ENCODE measurements around the gene KCNT2.
A peak's percentile ranks its signal among the peaks of the same experiment; 100 is the strongest.

KCNT2 gene

DNA sequence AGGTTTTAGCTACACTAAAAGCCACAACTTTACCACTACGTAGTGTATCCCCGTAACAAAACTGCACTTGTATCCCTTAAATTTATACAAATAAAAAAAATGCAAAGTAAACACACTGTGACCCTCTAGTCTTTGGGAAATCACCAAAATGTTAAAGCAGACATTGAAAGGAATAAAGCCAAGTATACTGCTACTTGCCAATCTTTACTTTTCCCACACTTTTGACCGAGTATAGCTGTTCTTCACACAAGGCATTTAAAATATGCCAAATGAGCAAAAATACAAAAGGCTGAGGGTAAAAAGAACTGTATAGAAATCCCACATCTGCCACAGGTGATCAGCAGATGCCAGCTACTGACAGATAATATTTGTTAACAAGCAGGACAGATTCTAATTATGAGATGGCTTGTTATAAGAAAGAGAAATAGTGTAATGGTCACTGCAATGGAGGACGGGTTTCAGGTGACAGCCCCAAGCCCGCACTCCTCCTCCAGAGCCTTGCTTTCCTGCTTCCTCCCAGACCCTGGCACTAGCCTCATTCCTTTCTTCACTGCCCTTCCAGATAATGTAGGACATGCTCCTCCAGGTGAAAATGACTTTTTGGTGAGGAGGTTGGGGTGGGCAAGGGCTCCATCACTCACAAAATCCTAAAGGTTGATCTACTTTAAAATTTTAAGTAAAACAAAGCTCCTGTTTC, 18.1 kb downstream of the KCNT2 start:
- Histone ChIP-seq H4K5ac (ENCODE audit: low read length) (no peak overlapping the region), H3K9ac (ENCODE audit: low read length) (no peak overlapping the region), H3K23ac (ENCODE audit: low read length) (no peak overlapping the region), H3K79me1 (ENCODE audit: low read length) (no peaks in the 10 kb centered on the region), H3K79me2 (ENCODE audit: control insufficient read depth, insufficient read depth, low read length) (no peaks in the 10 kb centered on the region), H3K4me1 (ENCODE audit: control insufficient read depth, low read depth, low read length) (no peaks in the 10 kb centered on the region), H3K27ac (ENCODE audit: low read depth, low read length) (no peak overlapping the region), H3K27me3 (ENCODE audit: insufficient read depth, low read length, poor library complexity) (no peaks in the 10 kb centered on the region), H3K4me3 (ENCODE audit: low read length) (no peak overlapping the region), H3K4me2 (ENCODE audit: low read length) (no peak overlapping the region), H3K4ac (ENCODE audit: low read depth, low read length) (no peak overlapping the region), H3K36me3 (ENCODE audit: control insufficient read depth, insufficient read depth, low read length) (no peaks in the 10 kb centered on the region), H3K18ac (ENCODE audit: low read length) (no peak overlapping the region), H2BK15ac (replicated peaks; ENCODE audit: low read depth) (no peak overlapping the region), H4K8ac (ENCODE audit: low read depth, low read length) (peak overlapping the region; percentile 13), H2BK5ac (ENCODE audit: low read length) (no peak overlapping the region), H3K56ac (ENCODE audit: low read length) (no peak overlapping the region), H2AK5ac (ENCODE audit: low read length) (no peak overlapping the region), H2BK120ac (ENCODE audit: low read depth, low read length) (no peak overlapping the region)
- no peak for DNase-seq
- no CpG with 5 or more reads among the region's 5 CpGs for WGBS (ENCODE audit: extremely low coverage, insufficient coverage, low lambda C conversion rate)

DNA sequence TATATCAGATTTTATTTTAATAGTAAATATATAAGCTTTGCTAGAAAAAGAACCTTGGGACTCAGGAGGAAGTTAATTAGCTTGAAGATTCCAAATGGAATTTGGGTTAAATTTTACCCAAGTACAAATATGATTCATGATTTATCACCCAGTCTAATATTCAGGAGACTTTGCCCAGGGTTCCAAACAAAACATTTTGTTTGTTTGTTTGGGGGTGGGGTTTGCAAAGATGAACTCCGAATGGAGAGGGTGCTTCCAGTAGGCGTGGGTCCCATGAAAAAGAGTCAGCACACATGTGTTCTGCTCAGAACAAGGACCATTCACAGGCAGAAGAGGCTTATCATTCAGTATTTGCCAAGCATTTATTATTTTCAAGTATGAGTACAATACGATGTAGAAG, 23.5 kb downstream of the KCNT2 start:
- H3K23ac ChIP-seq (ENCODE audit: low read length): no peak overlapping the region
- no peak overlapping the region for H3K4ac ChIP-seq (ENCODE audit: low read depth, low read length)
- H3K9ac ChIP-seq (ENCODE audit: low read length): no peak overlapping the region
- no peak overlapping the region for H2BK5ac ChIP-seq (ENCODE audit: low read length)
- H2BK15ac ChIP-seq (replicated peaks; ENCODE audit: low read depth): no peak overlapping the region
- DNase-seq: no peak
- peaks cover 1% of the 10 kb centered on the region for H3K79me1 ChIP-seq (ENCODE audit: low read length)
- WGBS (ENCODE audit: extremely low coverage, insufficient coverage, low lambda C conversion rate): no CpG with 5 or more reads among the region's 3 CpGs
- no peaks in the 10 kb centered on the region for H3K4me1 ChIP-seq (ENCODE audit: control insufficient read depth, low read depth, low read length)
- no peaks in the 10 kb centered on the region for H3K36me3 ChIP-seq (ENCODE audit: control insufficient read depth, insufficient read depth, low read length)
- H3K27ac ChIP-seq (ENCODE audit: low read depth, low read length): no peak overlapping the region
- H2AK5ac ChIP-seq (ENCODE audit: low read length): no peak overlapping the region
- H3K4me2 ChIP-seq (ENCODE audit: low read length): no peak overlapping the region
- no peak overlapping the region for H4K8ac ChIP-seq (ENCODE audit: low read depth, low read length)
- H4K5ac ChIP-seq (ENCODE audit: low read length): no peak overlapping the region
- H3K27me3 ChIP-seq (ENCODE audit: insufficient read depth, low read length, poor library complexity): no peaks in the 10 kb centered on the region
- H3K18ac ChIP-seq (ENCODE audit: low read length): no peak overlapping the region
- H3K79me2 ChIP-seq (ENCODE audit: control insufficient read depth, insufficient read depth, low read length): no peaks in the 10 kb centered on the region
- H2BK120ac ChIP-seq (ENCODE audit: low read depth, low read length): no peak overlapping the region
- no peak overlapping the region for H3K56ac ChIP-seq (ENCODE audit: low read length)
- no peak overlapping the region for H3K4me3 ChIP-seq (ENCODE audit: low read length)

DNA sequence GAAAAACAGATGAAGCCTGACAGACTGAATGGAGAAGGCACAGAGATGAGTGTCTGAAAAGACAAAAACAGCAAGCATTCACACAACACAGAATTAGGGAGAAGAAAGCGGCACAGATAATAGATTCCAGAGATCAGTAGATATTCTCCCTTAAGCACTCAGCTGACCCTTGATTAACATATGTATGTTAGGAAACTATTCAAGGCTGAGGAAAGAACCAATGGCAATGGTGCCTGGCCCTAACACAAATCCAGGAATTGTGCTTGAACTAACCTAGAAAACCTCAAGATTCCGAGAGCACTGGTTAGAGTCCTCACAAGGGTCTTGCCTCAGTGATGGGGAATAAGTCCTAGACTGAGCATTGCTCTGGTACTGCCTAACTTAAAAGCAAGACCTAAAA, 30.9 kb downstream of the KCNT2 start:
- Histone ChIP-seq H3K4me1 (ENCODE audit: control insufficient read depth, low read depth, low read length) (peaks cover 7% of the 10 kb centered on the region), H3K36me3 (ENCODE audit: control insufficient read depth, insufficient read depth, low read length) (no peaks in the 10 kb centered on the region), H3K79me1 (ENCODE audit: low read length) (peaks cover 6% of the 10 kb centered on the region), H2BK120ac (ENCODE audit: low read depth, low read length) (no peak overlapping the region), H3K79me2 (ENCODE audit: control insufficient read depth, insufficient read depth, low read length) (peaks cover 3% of the 10 kb centered on the region), H3K4ac (ENCODE audit: low read depth, low read length) (no peak overlapping the region), H3K18ac (ENCODE audit: low read length) (no peak overlapping the region), H4K5ac (ENCODE audit: low read length) (no peak overlapping the region), H2BK5ac (ENCODE audit: low read length) (no peak overlapping the region), H3K27ac (ENCODE audit: low read depth, low read length) (no peak overlapping the region), H3K9ac (ENCODE audit: low read length) (no peak overlapping the region), H3K27me3 (ENCODE audit: insufficient read depth, low read length, poor library complexity) (no peaks in the 10 kb centered on the region), H4K8ac (ENCODE audit: low read depth, low read length) (no peak overlapping the region), H2BK15ac (replicated peaks; ENCODE audit: low read depth) (no peak overlapping the region), H3K23ac (ENCODE audit: low read length) (no peak overlapping the region), H2AK5ac (ENCODE audit: low read length) (no peak overlapping the region), H3K56ac (ENCODE audit: low read length) (no peak overlapping the region), H3K4me3 (ENCODE audit: low read length) (no peak overlapping the region), H3K4me2 (ENCODE audit: low read length) (no peak overlapping the region)
- peak; percentile 70 for DNase-seq
- WGBS (ENCODE audit: extremely low coverage, insufficient coverage, low lambda C conversion rate): no CpG with 5 or more reads among the region's 2 CpGs

DNA sequence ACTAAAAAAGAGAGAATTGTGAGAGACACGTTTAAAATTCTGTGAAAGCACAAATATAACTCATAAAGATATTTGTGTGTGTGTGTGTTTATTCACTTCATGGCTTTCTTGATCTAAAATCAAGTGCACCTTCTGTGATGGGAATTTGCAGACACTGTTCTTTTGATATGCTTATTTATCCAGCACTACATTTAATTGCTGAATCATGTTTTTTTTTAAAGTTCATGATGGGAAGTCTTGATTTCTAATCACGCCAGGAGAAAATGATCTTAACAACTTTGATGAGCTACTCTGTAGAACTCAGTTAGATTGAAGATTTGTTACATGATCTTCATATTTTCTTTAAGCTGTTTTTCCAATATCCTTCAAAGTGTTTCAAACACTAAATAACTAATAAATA, 35.0 kb downstream of the KCNT2 start:
- Histone ChIP-seq H3K9ac (ENCODE audit: low read length) (no peak overlapping the region), H2BK5ac (ENCODE audit: low read length) (no peak overlapping the region), H4K8ac (ENCODE audit: low read depth, low read length) (no peak overlapping the region), H3K23ac (ENCODE audit: low read length) (no peak overlapping the region), H2AK5ac (ENCODE audit: low read length) (no peak overlapping the region), H2BK120ac (ENCODE audit: low read depth, low read length) (no peak overlapping the region), H4K5ac (ENCODE audit: low read length) (no peak overlapping the region), H3K27ac (ENCODE audit: low read depth, low read length) (no peak overlapping the region), H3K79me2 (ENCODE audit: control insufficient read depth, insufficient read depth, low read length) (peaks cover under 1% of the 10 kb centered on the region), H3K4me2 (ENCODE audit: low read length) (no peak overlapping the region), H3K36me3 (ENCODE audit: control insufficient read depth, insufficient read depth, low read length) (no peaks in the 10 kb centered on the region), H3K79me1 (ENCODE audit: low read length) (peaks cover 3% of the 10 kb centered on the region), H3K4me1 (ENCODE audit: control insufficient read depth, low read depth, low read length) (peaks cover 6% of the 10 kb centered on the region), H3K56ac (ENCODE audit: low read length) (no peak overlapping the region), H2BK15ac (replicated peaks; ENCODE audit: low read depth) (no peak overlapping the region), H3K4ac (ENCODE audit: low read depth, low read length) (no peak overlapping the region), H3K4me3 (ENCODE audit: low read length) (no peak overlapping the region), H3K27me3 (ENCODE audit: insufficient read depth, low read length, poor library complexity) (no peaks in the 10 kb centered on the region), H3K18ac (ENCODE audit: low read length) (no peak overlapping the region)
- no peak for DNase-seq
- WGBS (ENCODE audit: extremely low coverage, insufficient coverage, low lambda C conversion rate): no CpG with 5 or more reads among the region's 2 CpGs

DNA sequence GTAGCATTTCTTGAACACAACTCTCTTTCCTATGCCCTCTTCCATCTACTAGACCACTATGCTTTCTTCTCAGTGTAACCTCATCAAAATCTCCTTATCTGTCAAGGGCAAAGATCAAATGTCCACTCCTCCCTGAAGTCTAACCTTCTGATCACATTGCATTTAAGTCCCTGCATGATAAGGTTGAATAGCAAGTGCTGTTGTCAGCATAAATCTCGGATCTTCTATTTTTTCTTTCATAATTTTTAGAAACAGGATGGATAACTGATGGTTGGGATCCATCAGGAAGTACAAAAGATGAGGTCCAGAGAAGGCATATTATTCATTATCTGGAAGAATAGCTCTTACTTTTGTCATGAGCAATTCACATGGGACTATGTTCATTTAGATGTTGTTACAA, 41.0 kb downstream of the KCNT2 start:
- DNase-seq: no peak
- H3K79me2 ChIP-seq (ENCODE audit: control insufficient read depth, insufficient read depth, low read length): no peaks in the 10 kb centered on the region
- no CpG with 5 or more reads among the region's 1 CpG for WGBS (ENCODE audit: extremely low coverage, insufficient coverage, low lambda C conversion rate)

DNA sequence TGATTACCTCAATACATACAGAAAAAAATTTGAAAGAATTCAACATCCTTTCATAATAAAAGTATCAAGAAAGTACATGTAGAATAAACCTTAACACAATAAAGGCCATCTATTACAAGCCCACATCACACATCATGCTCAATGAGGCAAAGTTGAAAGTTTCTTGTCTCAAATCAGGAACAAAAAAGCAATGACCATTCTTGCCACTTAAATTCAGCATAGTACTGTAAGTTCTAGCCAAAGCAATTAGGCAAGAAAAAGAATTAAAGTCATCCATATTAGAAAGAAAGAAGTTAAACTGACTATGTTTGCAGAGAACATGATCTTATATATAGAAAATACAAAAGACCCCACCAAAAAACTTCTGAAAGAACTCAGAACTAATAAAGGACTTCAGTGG, 44.5 kb downstream of the KCNT2 start:
- no peak overlapping the region for H4K5ac ChIP-seq (ENCODE audit: low read length)
- H2BK120ac ChIP-seq (ENCODE audit: low read depth, low read length): no peak overlapping the region
- H3K36me3 ChIP-seq (ENCODE audit: control insufficient read depth, insufficient read depth, low read length): no peaks in the 10 kb centered on the region
- no peak overlapping the region for H4K8ac ChIP-seq (ENCODE audit: low read depth, low read length)
- no peak overlapping the region for H3K9ac ChIP-seq (ENCODE audit: low read length)
- H3K23ac ChIP-seq (ENCODE audit: low read length): no peak overlapping the region
- no peak overlapping the region for H3K4me3 ChIP-seq (ENCODE audit: low read length)
- H3K4me2 ChIP-seq (ENCODE audit: low read length): no peak overlapping the region
- H2BK15ac ChIP-seq (replicated peaks; ENCODE audit: low read depth): no peak overlapping the region
- no peak overlapping the region for H3K56ac ChIP-seq (ENCODE audit: low read length)
- no peak overlapping the region for H3K27ac ChIP-seq (ENCODE audit: low read depth, low read length)
- no peaks in the 10 kb centered on the region for H3K27me3 ChIP-seq (ENCODE audit: insufficient read depth, low read length, poor library complexity)
- H2BK5ac ChIP-seq (ENCODE audit: low read length): no peak overlapping the region
- no peaks in the 10 kb centered on the region for H3K79me2 ChIP-seq (ENCODE audit: control insufficient read depth, insufficient read depth, low read length)
- H3K79me1 ChIP-seq (ENCODE audit: low read length): peaks cover 2% of the 10 kb centered on the region
- no peak overlapping the region for H3K18ac ChIP-seq (ENCODE audit: low read length)
- no peak overlapping the region for H3K4ac ChIP-seq (ENCODE audit: low read depth, low read length)
- DNase-seq: no peak
- no peaks in the 10 kb centered on the region for H3K4me1 ChIP-seq (ENCODE audit: control insufficient read depth, low read depth, low read length)
- H2AK5ac ChIP-seq (ENCODE audit: low read length): no peak overlapping the region

More for the DNA sequence above, 41.0 kb downstream of the KCNT2 start:
- H2BK120ac ChIP-seq (ENCODE audit: low read depth, low read length): no peak overlapping the region
- no peak overlapping the region for H3K4ac ChIP-seq (ENCODE audit: low read depth, low read length)
- H4K8ac ChIP-seq (ENCODE audit: low read depth, low read length): no peak overlapping the region
- no peak overlapping the region for H3K9ac ChIP-seq (ENCODE audit: low read length)
- H3K36me3 ChIP-seq (ENCODE audit: control insufficient read depth, insufficient read depth, low read length): no peaks in the 10 kb centered on the region
- no peak overlapping the region for H3K56ac ChIP-seq (ENCODE audit: low read length)
- H3K27ac ChIP-seq (ENCODE audit: low read depth, low read length): no peak overlapping the region
- H3K18ac ChIP-seq (ENCODE audit: low read length): no peak overlapping the region
- no peaks in the 10 kb centered on the region for H3K4me1 ChIP-seq (ENCODE audit: control insufficient read depth, low read depth, low read length)
- H3K23ac ChIP-seq (ENCODE audit: low read length): no peak overlapping the region
- no peak overlapping the region for H2BK15ac ChIP-seq (replicated peaks; ENCODE audit: low read depth)
- no peak overlapping the region for H3K4me2 ChIP-seq (ENCODE audit: low read length)
- H2AK5ac ChIP-seq (ENCODE audit: low read length): no peak overlapping the region
- H3K27me3 ChIP-seq (ENCODE audit: insufficient read depth, low read length, poor library complexity): no peaks in the 10 kb centered on the region
- H2BK5ac ChIP-seq (ENCODE audit: low read length): no peak overlapping the region
- no peak overlapping the region for H4K5ac ChIP-seq (ENCODE audit: low read length)
- H3K79me1 ChIP-seq (ENCODE audit: low read length): peaks cover under 1% of the 10 kb centered on the region
- no peak overlapping the region for H3K4me3 ChIP-seq (ENCODE audit: low read length)

Data from mesendoderm (in vitro differentiated cells).